BJ (cell line): ENCODE results near the gene SLC39A11. TPM values are rescaled to one million over a fixed set of nuclear protein-coding genes. Genes with fewer than 3 reads are reported as not detected.

Experiments
- CTCF ChIA-PET: fragments of 350-600 bp; formaldehyde crosslinking; extraction: SDS; loops from one replicate; lab custom pipeline; 2021; ENCODE audit warnings: antibody characterized with exemption, inconsistent platforms; lab: Yijun Ruan, JAX
- POLR2A ChIA-PET: fragments of 300-600 bp; sonication (Branson Sonifier 250); formaldehyde crosslinking; extraction: SDS; loops from one replicate; lab custom pipeline; 2021; ENCODE audit warnings: antibody characterized with exemption; lab: Charles Lee
- DNase-seq: peaks from one replicate; pipeline ENCODE4 v3.0.0-alpha.2; 2011; ENCODE audit warnings: low read depth
- H3K27me3 ChIP-seq: 2 replicates; pipeline ENCODE4 v1.6.0; 2011; ENCODE audit warnings: low read length; ENCODE audit not compliant: control insufficient read depth, insufficient read depth
- H3K36me3 ChIP-seq: 2 replicates; pipeline ENCODE4 v1.5.1; 2011; ENCODE audit warnings: low read length; ENCODE audit not compliant: control insufficient read depth, insufficient read depth
- H3K4me3 ChIP-seq: 2 replicates; pipeline ENCODE4 v1.5.1; 2011; ENCODE audit warnings: low read depth, mild to moderate bottlenecking, control low read depth, low read length
- polyA plus RNA-seq: library from polyadenylated mRNA; depleted of rRNA; stranded (reverse); fragments of >200 nt; gene quantifications from 2 replicates; pipeline ENCODE4 v1.2.3, GENCODE V29; 2011
- TF ChIP-seq, protein P1 (sequence below): IDR thresholded peaks from 2 replicates; pipeline ENCODE4 v1.5.1; 2011; ENCODE audit warnings: low read depth, mild to moderate bottlenecking, control low read depth, inconsistent platforms, low read length, moderate library complexity; ENCODE audit not compliant: insufficient read depth

SLC39A11 gene
- polyA plus RNA-seq, 1 experiment, result 20.9 TPM

DNA sequence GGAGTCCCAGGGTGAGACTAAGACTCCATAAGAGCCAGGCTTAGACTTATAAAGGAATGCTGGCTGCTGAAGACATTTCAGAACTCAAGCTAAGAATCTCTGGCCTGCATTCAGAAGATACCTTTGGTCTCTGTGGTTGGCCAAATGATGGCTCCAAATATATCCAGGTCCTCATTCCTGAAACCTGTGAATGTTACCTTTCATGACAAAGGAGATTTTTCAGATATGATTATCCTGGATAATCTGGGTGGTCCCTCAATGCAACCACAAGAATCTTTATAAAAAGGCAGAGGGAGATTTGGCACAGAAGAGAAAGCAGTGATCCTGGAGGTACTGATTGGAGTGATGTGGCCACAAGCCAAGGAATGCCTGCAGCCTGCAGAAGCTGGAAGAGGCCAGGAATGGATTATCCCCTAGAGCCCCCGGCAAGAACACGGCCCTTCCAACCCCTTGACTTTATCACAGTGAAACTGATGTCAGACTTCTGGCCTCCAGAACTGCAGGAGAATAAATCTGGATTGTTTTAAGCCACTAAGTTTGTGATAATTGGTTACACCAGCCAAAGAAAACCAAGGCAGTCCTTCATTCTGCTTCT, 253.3 kb downstream of the SLC39A11 start:
- no peak for DNase-seq
- no peaks in the 10 kb centered on the region for H3K36me3 ChIP-seq
- ChIA-PET POLR2A (no interaction called here), CTCF (interaction anchor here (0.6 kb wide), 1 partner anchor 275 kb away, joined by 3 read pairs; no protein-coding TSS in a partner anchor)
- no peak overlapping the region for H3K4me3 ChIP-seq
- TF ChIP-seq, protein P1, sequence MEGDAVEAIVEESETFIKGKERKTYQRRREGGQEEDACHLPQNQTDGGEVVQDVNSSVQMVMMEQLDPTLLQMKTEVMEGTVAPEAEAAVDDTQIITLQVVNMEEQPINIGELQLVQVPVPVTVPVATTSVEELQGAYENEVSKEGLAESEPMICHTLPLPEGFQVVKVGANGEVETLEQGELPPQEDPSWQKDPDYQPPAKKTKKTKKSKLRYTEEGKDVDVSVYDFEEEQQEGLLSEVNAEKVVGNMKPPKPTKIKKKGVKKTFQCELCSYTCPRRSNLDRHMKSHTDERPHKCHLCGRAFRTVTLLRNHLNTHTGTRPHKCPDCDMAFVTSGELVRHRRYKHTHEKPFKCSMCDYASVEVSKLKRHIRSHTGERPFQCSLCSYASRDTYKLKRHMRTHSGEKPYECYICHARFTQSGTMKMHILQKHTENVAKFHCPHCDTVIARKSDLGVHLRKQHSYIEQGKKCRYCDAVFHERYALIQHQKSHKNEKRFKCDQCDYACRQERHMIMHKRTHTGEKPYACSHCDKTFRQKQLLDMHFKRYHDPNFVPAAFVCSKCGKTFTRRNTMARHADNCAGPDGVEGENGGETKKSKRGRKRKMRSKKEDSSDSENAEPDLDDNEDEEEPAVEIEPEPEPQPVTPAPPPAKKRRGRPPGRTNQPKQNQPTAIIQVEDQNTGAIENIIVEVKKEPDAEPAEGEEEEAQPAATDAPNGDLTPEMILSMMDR, result no peak
- H3K27me3 ChIP-seq, result no peaks in the 10 kb centered on the region

- TF ChIP-seq, protein P1, result no peak
- CTCF ChIA-PET, result interaction anchor here (0.6 kb wide), 1 partner anchor 276 kb away, joined by 3 read pairs; no protein-coding TSS in a partner anchor
- no peak overlapping the region for H3K4me3 ChIP-seq
- POLR2A ChIA-PET, result no interaction called here
- H3K27me3 ChIP-seq, result no peaks in the 10 kb centered on the region
- no peaks in the 10 kb centered on the region for H3K36me3 ChIP-seq
- no peak for DNase-seq
Measured at GRCh38 chr17:72838581-72838980, 253.9 kb downstream of the SLC39A11 start.

- no peak for DNase-seq
- ChIA-PET POLR2A (no interaction called here), CTCF (no interaction called here)
- H3K27me3 ChIP-seq, result no peaks in the 10 kb centered on the region
- TF ChIP-seq, protein P1, result no peak
- H3K36me3 ChIP-seq, result no peaks in the 10 kb centered on the region
- H3K4me3 ChIP-seq, result no peak overlapping the region
Measured at GRCh38 chr17:72838068-72838467, 254.4 kb downstream of the SLC39A11 start.

DNA sequence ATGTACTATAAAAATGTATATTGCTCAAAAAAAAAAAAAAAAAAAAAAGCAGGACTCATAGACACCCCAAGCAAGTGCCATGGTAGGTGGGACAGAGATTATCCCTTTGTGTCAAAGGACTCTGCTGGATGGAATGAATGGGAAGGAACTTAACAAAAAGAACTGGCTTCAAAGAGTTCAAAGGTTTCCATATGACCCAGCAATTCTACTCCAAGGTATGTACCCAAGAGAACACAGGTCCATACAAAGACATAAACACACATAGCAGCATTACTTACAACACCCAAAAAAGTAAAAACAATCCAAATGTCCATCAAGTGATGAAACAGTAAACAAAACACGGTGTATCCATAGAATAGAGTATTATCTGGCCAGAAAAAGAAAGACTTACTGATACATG, 255.2 kb downstream of the SLC39A11 start:
- no peak overlapping the region for H3K4me3 ChIP-seq
- no peak for DNase-seq
- no peaks in the 10 kb centered on the region for H3K36me3 ChIP-seq
- ChIA-PET CTCF (no interaction called here), POLR2A (no interaction called here)
- H3K27me3 ChIP-seq, result no peaks in the 10 kb centered on the region
- TF ChIP-seq, protein P1, result no peak

DNA sequence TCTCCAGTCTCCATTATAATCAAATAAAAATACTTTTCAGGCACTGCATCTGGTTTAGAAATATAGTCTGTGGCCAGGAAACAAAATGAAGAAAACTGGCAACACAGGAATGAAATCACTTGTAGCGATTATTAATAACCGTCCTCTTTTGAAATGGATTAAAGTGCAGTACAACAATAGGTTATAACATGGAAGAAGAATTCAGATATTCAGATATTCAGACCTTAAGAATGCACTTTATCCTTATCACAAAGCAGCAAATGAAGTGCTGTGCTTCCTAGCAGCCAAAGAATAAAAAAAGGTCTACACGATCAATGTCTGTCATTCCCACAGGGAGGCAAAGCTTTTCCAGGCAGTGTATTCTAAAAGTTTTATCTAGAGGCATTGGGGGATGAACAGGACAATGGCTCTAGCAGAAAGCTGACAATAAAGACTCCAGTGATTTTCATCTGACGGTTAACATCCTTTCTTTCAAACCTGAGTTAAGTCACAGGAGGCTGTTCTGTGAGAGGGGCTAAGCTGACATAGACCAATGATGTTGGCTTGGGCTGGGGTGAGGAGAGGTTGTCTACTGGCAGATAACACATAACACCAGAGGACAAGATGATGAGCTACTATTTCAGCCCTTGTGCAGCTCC, 259.2 kb downstream of the SLC39A11 start:
- Histone ChIP-seq H3K4me3 (no peak overlapping the region), H3K27me3 (no peaks in the 10 kb centered on the region), H3K36me3 (no peaks in the 10 kb centered on the region)
- DNase-seq, result no peak
- ChIA-PET POLR2A (no interaction called here), CTCF (no interaction called here)
- TF ChIP-seq, protein P1, result no peak
